Upper lobe of right lung (tissue), 1 donor: ENCODE data around the gene KCNMA1. TPM values are rescaled to one million over a fixed set of nuclear protein-coding genes. Genes with fewer than 3 reads are reported as not detected.

Source experiments
- ATAC-seq: fragments of 200-7000 bp; cut with Tn5 transposase; one replicate; pipeline ENCODE4 v1.9.1; 2020; ENCODE audit warnings: mild to moderate bottlenecking, moderate library complexity
- DNase-seq: peaks from one replicate; pipeline ENCODE4 v3.0.0-alpha.2; 2020
- H3K27ac ChIP-seq: fragments of 200-600 bp; one replicate; pipeline ENCODE4 v1.8.0; 2022
- H3K27me3 ChIP-seq: fragments of 200-600 bp; one replicate; pipeline ENCODE4 v1.8.0; 2022; ENCODE audit warnings: mild to moderate bottlenecking
- H3K36me3 ChIP-seq: fragments of 200-600 bp; one replicate; pipeline ENCODE4 v1.8.0; 2022
- H3K4me1 ChIP-seq: fragments of 200-600 bp; one replicate; pipeline ENCODE4 v1.8.0; 2022
- H3K4me3 ChIP-seq: fragments of 200-600 bp; one replicate; pipeline ENCODE4 v1.8.0; 2022; ENCODE audit warnings: mild to moderate bottlenecking
- H3K9me3 ChIP-seq: fragments of 200-600 bp; one replicate; pipeline ENCODE4 v1.8.0; 2022
- CTCF ChIP-seq: fragments of 200-600 bp; IDR thresholded peaks from one replicate; pipeline ENCODE4 v1.8.0; 2022; ENCODE audit warnings: antibody characterized with exemption
- intact Hi-C: fragments of 100-400 bp; cut with DNase I; formaldehyde crosslinking; loops from one replicate; pipeline ENCODE4 v1.11.0; 2022
- total RNA-seq: library from RNA; stranded (reverse); fragmentation: NEBNext Ultra II Directional; extraction: Animal tissue kit (Norgen Biotek cat#: 25700); gene quantifications from one replicate; pipeline ENCODE4 v1.2.1, GENCODE V29; 2021
- donor health status: DM: no; HTN: yes; CAD: no; lungs with severe emphysema.

Gene KCNMA1
- total RNA-seq, 1 donor from 2014 or later, result 26.3 TPM

GRCh38 chr10:77321838-77322237, 315.8 kb downstream of the KCNMA1 start:
- Histone ChIP-seq H3K36me3 (no peaks in the 10 kb centered on the region), H3K9me3 (no peaks in the 10 kb centered on the region), H3K4me1 (no peaks in the 10 kb centered on the region), H3K27ac (no peak overlapping the region), H3K27me3 (no peaks in the 10 kb centered on the region), H3K4me3 (no peak overlapping the region)
- no peak for TF ChIP-seq CTCF
- ATAC-seq (no peak), DNase-seq (no peak)
- intact Hi-C loops, result no loop called here

- no peak for TF ChIP-seq CTCF
- no peak overlapping the region for H3K4me3 ChIP-seq
- no peaks in the 10 kb centered on the region for H3K4me1 ChIP-seq
- ATAC-seq, result no peak
- intact Hi-C loops, result no loop called here
- no peaks in the 10 kb centered on the region for H3K9me3 ChIP-seq
- no peaks in the 10 kb centered on the region for H3K27me3 ChIP-seq
- H3K27ac ChIP-seq, result no peak overlapping the region
- no peak for DNase-seq
- H3K36me3 ChIP-seq, result no peaks in the 10 kb centered on the region
Observed at GRCh38 chr10:77320971-77321471, 316.6 kb downstream of the KCNMA1 start.

- no peak overlapping the region for H3K27ac ChIP-seq
- H3K36me3 ChIP-seq, result no peaks in the 10 kb centered on the region
- no peaks in the 10 kb centered on the region for H3K4me1 ChIP-seq
- DNase-seq (no peak), ATAC-seq (no peak)
- no peak overlapping the region for H3K4me3 ChIP-seq
- H3K27me3 ChIP-seq, result no peaks in the 10 kb centered on the region
- intact Hi-C loops, result no loop called here
- TF ChIP-seq CTCF, result no peak
- no peaks in the 10 kb centered on the region for H3K9me3 ChIP-seq
Observed at GRCh38 chr10:77319557-77319956, 318.1 kb downstream of the KCNMA1 start.

- Histone ChIP-seq H3K27ac (no peak overlapping the region), H3K4me1 (no peaks in the 10 kb centered on the region), H3K27me3 (no peaks in the 10 kb centered on the region), H3K36me3 (no peaks in the 10 kb centered on the region), H3K4me3 (no peak overlapping the region), H3K9me3 (no peaks in the 10 kb centered on the region)
- ATAC-seq (no peak), DNase-seq (no peak)
- no peak for TF ChIP-seq CTCF
- intact Hi-C loops, result no loop called here
Observed at GRCh38 chr10:77318739-77319138, 318.9 kb downstream of the KCNMA1 start.

GRCh38 chr10:77317221-77317620, 320.4 kb downstream of the KCNMA1 start:
- Histone ChIP-seq H3K9me3 (no peaks in the 10 kb centered on the region), H3K4me1 (no peaks in the 10 kb centered on the region), H3K27ac (no peak overlapping the region), H3K36me3 (no peaks in the 10 kb centered on the region), H3K4me3 (no peak overlapping the region), H3K27me3 (no peaks in the 10 kb centered on the region)
- ATAC-seq (no peak), DNase-seq (no peak)
- intact Hi-C loops, result no loop called here
- TF ChIP-seq CTCF, result no peak

- ATAC-seq, result no peak
- intact Hi-C loops, result no loop called here
- H3K9me3 ChIP-seq, result no peaks in the 10 kb centered on the region
- H3K4me3 ChIP-seq, result no peak overlapping the region
- TF ChIP-seq CTCF, result no peak
- no peak for DNase-seq
- no peak overlapping the region for H3K27ac ChIP-seq
- H3K4me1 ChIP-seq, result no peaks in the 10 kb centered on the region
- H3K36me3 ChIP-seq, result no peaks in the 10 kb centered on the region
- no peaks in the 10 kb centered on the region for H3K27me3 ChIP-seq
Observed at GRCh38 chr10:77315496-77316129, 322.0 kb downstream of the KCNMA1 start.
